NCI-H2196 treated with DMSO at 0.1 percent for 48 hours (cell line): ENCODE data around the gene TRIM25.
"Not testable (repeated sequence)": the region's sequence is repeated elsewhere in the genome, so short reads cannot be mapped to it uniquely, and the experiment has no call there.

ENCODE experiments used
- DNase-seq: peaks from one replicate; lab custom pipeline; 2025; ENCODE audit not compliant: unreplicated experiment; lab: John Stamatoyannopoulos, UW

Gene TRIM25, protein sequence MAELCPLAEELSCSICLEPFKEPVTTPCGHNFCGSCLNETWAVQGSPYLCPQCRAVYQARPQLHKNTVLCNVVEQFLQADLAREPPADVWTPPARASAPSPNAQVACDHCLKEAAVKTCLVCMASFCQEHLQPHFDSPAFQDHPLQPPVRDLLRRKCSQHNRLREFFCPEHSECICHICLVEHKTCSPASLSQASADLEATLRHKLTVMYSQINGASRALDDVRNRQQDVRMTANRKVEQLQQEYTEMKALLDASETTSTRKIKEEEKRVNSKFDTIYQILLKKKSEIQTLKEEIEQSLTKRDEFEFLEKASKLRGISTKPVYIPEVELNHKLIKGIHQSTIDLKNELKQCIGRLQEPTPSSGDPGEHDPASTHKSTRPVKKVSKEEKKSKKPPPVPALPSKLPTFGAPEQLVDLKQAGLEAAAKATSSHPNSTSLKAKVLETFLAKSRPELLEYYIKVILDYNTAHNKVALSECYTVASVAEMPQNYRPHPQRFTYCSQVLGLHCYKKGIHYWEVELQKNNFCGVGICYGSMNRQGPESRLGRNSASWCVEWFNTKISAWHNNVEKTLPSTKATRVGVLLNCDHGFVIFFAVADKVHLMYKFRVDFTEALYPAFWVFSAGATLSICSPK

DNA sequence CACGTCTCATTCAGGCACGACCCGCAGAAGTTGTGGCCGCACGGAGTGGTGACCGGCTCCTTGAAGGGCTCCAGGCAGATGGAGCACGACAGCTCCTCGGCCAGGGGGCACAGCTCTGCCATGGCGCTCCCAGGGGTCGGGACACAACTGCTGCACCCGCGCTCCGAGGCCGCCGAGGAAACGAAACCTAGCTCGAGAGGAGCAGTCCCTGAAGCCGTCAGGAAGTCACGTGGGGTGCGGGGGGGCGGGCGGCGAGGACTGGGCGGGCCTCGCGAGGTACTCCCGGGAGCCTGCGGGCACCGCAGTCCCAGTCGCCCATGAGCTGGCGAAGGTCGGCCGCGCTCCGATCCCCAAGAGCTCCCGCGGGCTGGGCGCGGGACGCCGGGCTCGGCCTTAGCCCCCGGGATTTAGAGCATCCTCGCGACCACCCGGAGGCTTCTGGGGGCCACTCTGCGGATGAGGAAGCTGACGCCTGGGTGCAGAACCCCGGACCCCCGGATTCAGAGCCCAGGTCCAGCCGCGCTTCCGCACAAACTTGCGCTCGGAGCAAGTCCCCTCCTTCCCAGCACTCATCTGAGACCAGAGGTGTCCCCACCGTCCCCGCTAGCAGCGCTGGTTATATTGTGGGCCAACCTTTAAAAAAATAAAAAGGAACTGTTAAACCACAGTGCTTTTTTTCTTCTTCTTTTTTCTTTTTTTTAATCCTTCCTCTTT, at the start of gene TRIM25:
Gene TRIM25 (minus strand): TSS at position 183 of the 714 bp plus-strand sequence. CDS start 61 bp downstream, at position 122.
- peak; percentile 77 for DNase-seq

DNA sequence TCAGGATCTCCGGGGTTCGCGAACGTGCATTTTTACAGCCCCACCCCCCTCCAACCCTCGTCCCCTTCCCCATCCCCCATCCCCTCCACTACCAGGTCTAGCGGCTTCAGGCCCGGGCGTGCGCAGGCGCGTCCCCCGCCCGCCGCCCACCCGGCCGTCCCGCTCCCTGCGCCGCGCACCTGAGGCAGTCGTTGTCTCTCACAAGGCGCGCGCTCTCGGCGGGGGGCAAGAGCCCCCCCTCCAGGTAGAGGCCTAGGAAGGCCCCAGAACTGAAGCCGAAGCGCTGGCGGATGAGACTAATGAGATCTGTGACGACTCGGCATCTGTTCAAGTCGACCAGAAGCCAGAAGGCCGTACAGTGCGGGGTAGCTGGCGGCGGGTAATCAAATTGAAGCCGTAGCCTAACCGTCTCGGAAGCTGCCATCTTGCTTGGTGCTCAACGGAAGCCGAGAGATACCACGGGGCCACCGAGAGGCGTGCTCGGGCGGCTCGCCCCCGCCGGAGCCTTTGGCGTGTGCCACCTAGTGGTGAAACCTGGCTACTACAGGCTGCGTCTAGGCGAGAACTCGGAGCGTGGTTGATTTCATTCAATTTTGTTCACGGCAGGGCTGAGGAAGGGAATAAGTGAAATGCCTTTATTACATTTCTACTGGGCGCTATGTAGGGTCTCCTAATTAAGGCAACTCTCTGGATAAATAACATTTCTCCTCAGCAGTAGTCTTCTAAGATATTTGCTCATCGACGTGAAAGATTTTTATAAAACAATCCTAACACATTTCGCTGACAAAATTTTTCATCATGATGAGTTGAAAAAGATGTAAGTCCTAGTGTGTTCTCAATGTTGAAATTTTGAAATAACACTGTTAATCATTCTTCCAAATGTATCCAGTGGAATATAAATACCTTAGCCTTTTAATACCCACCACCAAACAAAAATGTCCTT, 47.0 kb upstream of the TRIM25 start, which contains the start of gene COIL:
Gene COIL (minus strand): TSS at position 455 of the 943 bp plus-strand sequence. CDS start 31 bp downstream, at position 424.
- DNase-seq = peak; percentile 83

DNA sequence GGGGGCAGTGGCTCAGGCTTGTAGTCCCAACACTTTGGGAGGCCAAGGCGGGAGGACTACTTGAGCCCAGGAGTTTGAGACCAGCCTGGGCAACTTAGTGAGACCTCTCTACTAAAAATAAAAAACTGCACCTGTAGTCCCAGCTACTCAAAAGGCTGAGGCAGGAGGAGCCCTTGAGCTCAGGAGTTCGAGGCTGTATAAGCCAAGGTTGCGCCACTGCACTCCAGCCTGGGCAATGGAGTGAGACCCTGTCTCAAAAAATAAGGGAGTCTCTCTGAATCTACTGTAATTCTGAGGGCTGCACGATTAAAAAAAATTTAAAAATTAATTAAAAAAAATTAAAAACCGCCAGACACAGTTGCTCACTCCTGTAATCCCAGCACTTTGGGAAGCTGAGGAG, 43.1 kb upstream of the TRIM25 start:
- no peak for DNase-seq

DNA sequence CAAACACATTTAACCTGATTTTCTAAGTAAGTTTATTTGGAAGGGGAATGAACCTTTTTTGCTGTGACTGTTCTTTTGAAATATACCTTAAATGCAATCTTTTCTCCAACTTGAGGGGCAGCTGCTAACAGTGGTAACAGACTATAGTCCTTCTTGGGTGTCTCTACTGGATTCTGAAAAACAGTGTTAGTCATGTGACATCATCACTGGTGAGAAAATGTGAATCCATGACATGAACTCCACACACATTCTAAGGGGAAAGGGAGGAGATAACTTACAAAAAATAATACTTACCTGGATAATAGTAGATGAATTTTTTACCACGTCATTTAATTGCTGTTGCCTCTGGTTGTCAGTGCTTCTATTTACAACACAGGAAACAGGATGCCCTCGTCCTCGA, 35.7 kb upstream of the TRIM25 start:
- DNase-seq = no peak

DNA sequence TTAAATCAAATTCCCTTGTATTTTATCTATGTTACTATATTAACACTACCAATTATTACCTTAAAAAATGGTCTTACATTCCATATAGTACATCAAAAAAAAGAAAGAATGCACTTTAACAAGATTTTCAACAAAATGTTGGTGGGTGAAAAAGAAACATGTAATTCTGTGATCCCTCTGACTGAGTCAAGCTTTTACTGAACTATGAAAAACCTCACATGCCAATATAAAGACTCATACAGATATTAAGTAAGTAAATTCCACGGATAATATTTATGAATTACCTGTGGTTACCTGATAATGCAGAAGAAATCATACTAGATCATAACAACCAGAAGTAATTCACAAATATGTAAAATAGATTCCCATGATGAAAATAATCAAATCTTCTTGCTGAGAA, 34.6 kb upstream of the TRIM25 start:
- DNase-seq = no peak

DNA sequence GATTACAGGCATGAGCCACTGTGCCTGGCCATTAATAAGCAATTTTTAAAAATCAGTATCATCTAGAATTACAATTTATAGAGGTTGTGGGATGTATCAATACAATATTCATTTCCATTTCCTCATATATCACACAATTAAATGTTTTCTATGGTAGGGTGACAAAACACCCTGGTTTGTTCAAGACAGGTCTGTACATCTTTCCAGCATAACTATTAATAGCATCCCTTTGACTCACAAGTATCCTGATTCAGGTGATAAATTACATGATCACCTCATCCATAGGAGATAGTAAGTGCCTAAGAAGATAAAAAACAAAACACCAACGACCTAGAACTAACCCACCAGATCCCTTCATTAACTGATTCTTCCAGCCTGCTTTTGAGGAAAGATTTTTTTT, 33.9 kb upstream of the TRIM25 start:
- no peak for DNase-seq

DNA sequence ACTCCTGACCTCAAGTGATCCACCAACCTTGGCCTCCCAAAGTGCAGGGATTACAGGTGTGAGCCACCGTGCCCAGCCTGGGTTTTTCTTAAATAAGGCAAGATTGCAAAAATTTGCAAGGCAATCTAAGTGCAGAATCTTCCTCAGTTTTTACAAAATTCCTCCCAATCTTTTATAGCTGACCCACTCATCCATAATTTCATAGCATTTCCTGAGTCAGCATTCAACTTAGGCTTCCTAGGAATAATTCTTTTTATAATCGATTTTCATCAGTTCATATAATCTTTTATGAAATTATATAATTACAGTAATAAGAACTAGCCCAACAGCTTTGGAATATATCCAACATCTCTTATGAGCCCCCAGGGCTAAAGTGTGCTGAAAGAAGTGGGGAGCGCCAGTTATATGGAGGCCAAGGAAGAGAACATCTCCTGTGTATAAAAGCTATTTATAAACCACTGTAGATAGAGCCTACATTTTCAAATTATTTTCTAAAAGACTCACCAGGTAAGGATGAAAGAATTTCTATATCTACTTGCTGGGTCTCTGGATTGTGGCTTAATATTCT, 32.2 kb upstream of the TRIM25 start:
- no peak for DNase-seq

DNA sequence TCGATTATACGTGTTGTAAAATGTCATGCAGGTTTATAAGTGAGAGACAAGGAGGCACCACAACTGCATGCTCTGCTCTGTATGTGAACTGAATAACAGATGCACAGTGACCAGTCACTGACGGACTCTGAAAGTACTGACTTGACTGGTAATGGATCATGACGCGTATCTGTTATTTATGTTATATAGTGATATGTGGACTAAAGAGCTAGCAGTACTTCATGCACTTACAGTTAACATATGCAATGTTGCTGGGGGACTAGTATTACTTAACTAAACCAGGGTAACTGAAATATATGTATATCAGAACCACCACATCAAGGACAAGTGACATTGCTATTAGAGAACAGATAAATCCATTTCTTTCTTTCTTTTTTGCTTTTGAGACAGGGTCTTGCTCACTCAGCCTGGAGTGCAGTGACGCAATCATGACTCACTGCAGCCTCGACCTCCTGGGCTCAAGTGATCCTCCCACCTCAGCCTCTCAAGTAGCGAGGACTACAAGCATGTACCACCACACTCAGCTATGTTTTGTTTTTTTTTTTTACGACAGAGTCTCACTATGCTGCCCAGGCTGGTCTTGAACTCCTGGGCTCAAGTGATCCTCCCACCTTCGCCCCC, 29.8 kb upstream of the TRIM25 start:
- DNase-seq = no peak

DNA sequence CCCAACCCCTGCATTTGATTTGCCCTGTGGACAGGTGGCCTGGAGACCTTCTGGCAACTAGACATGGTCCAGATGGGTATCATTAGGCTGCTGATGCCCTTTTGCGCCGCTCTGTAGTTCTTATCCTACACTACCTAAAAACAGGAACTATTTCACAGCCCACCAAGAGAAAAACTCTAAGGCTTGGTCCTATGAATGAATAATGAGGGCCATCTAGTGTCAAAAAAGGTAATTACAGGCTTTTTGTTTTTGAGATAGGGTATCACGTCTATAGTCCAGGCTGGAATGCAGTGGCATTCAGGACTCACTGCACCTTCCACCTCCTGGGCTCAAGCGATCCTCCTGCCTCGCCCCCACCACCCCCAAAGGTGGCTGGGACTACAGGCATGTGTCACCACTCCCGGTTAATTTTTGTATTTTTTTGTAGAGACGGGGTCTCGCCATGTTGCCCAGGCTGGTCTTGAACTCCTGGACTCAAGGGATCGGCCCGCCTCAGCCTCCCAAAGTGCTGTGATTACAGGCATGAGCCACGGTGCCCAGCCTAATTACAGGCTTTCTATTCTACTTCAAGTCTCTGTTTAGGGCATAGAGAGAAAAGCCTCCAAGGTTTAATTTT, 26.1 kb upstream of the TRIM25 start:
- DNase-seq = no peak

DNA sequence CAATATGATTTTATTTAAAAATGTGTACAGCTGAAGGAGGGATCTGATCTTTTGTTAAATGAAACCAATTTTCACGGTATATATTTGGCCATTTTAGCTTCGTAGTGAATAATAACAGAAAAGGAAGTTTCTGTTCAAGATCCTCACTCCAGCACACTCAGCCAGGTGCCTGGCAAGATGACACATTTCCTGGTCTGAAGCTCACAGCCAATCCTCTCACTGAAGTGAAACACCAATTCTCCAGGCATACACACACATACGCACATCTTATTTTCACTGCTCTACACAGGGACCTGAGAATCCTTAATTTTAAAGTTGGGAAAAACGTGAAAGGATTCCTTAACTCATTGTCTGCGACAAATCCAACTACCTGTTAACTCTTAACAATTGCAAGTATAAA, 24.4 kb upstream of the TRIM25 start:
- DNase-seq = not testable (repeated sequence)

DNA sequence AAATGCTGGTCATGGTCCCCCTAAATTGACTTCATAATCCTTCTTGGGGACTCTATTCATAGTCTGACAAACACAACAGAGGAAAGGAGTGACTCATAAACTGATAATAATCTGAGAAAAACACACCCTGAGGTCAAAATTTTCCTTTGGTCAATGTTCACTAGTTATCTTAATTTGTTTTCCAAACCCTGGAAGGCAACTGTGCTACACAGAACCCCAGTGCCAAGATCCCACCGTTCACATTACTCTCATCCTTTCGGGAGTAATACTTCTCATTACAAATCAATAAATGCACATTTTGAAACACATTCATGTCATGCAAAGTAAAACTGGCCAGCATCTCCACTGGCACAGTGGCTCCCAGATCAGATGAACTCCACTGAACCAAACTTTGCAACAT, 23.8 kb upstream of the TRIM25 start:
- no peak for DNase-seq

DNA sequence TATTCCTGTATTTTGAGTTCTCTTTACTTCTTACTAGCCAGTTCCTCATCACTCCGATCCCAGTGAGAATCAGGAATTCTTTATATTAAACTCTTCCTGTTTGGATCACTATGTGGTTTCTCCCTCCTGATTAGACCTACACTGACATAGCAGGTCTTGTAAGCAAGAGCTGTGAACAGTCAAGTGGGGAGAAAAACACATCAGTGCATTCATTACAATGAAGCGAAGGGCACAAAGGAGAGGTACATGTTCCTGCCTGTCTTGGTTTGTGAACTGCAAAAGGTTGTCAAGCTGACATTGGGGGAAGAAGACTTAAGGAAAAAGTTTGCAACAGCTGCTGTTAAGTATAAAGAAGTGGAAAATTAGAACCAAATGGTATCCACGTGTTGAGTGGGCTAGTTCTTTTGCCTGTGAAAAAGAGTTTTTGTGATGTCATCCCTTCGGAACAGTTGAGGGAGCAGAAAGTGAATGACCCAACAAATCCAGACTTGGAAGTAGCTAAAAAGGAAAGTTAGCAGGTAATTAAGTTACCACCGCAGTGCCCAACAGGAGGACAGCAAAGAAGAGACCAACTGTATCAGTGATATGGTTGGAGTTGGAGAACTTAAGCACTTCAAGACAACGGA, 23.0 kb upstream of the TRIM25 start:
- no peak for DNase-seq

DNA sequence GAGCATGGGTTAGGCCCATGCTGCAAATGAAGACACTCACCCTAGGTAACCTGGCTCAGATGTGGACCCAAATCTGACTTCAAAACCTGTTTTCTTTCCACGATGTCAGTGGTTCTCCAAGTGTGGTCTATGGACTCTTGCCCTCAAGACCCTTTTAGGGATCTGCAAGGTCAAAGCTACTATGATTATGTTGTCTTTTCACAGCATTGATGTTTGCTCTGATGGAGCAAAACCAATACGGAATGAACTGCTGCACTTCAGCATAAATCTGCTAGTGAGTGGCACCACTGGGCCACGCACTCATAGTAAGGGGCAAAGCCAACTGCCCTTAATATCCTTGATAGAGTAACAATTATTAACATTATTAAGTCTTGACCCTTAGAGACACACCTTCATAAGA, 21.6 kb upstream of the TRIM25 start:
- DNase-seq = no peak

DNA sequence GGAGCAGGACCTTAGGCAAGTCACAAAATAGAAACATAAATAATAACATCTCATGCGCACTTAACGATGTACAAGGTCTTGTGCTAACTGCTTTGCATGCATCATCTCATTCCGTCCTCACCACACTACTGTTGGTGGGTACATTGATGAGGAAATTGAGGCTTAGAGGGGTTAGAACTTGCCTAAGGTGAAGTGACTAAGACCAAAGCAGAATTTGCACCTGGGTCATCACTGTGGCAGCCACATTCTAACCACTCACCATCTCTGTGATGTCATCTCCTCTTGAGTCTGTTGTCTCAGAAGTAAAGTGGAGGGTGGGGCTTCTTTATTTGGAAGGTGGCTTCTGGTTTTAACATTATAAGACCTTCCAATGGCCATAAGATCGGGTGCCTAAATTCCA, 20.4 kb upstream of the TRIM25 start:
- DNase-seq = no peak

DNA sequence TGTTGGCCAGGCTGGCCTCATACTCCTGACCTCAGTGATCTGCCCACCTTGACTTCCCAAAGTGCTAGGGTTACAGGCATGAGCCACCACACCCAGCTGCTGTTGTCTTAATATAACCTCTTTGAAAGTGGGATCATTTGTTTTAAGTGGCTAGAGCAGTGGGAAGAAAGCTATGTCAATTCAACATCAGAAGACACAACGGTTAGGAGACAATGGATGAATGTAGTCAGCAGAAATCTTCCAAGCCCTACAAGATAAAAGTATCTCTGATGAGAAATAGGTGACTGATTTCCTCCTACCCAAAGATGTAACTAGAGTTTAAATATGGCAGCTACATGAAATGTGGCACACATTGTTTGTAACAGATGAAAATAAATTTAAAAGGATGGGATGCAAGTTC, 20.0 kb upstream of the TRIM25 start:
- DNase-seq = no peak

DNA sequence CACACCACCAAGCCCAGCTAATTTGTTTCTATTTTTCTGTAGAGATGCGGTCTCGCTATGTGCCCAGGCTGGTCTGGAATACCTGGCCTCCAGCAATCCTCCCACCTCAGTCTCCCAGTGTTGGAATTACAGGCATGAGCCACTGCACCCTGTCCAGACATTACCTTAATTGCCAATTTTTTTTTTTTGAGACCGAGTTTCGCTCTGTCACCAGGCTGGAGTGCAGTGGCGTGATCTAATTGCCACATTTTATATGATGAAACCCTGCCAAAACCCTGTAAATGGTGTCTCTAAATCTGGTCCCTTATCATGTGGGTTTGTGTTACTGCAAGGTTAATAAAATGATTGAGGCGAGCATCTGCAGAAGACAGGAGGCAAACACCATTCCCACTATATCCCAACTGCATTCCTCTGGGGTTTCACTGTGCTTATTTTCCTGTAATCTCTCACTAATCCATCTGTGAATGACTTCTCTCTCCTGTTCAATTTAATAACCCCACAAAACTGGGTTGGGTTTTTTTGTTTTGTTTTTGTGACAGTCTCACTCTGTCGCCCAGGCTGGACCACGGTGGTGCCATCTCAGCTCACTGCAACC, 19.4 kb upstream of the TRIM25 start:
- no peak for DNase-seq

DNA sequence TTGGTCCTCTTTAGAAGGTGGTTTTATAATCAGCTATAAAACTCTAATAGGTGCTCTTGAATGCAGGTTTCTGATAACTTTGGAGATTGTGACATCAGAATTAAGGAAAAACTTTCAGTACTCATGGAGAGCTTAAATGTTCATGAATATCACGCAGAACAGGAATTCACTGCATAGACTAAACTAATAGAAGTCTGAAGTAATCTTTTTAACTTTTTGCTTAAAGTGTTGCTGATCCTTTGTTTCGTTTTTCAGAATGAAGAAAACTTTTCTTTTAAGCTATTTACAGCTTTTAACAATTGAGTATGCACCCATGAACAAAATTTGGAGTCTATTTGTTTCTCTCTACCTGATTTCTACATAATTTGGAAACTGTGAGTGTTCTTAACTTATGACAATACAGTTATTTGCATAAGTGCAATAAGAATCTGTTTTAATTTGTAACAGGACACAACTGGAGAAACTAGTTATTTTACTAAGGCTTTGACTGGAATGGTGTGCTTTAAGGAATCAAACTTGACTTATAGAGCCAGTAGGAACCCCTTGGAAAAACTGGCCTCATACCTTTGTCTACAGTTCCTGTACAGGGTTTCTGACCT, 17.0 kb upstream of the TRIM25 start:
- no peak for DNase-seq

DNA sequence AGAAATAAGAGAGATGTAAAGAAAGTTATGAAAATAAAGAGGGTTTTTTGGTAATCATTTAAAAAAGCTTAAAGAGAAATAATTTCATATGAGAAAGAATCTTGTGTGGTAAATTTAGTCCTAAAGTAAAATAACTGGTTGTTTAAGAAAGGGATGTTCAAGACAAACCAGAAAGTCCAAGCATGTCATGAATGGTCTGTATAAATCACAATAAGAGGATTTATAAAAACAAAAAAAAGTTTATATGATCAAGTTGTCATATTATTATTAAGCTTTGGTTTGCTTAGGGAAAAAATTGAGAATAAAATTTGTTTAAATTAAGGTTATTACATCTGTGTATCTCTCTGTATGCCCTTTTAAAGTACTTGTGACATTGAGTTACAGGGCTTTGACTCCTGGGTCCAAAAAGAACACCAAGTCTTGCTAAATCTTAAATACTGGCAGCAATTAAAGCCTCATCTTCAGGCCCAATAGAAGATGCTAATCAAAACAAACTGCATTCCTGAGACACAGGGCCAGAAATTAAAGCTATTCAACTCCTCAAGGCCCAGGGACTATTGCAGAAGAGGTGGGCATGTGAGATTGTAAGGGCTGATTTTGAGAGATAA, 15.6 kb upstream of the TRIM25 start:
- no peak for DNase-seq
